Measurements from ENCODE around the gene ITGAV. TPM values are rescaled to one million over a fixed set of nuclear protein-coding genes. Genes with fewer than 3 reads are reported as not detected.

The ITGAV gene
- total and polyA plus RNA-seq, 2 of the 4 experiments (the other 2 are of a cell fraction) = 45.8 to 181 TPM

DNA sequence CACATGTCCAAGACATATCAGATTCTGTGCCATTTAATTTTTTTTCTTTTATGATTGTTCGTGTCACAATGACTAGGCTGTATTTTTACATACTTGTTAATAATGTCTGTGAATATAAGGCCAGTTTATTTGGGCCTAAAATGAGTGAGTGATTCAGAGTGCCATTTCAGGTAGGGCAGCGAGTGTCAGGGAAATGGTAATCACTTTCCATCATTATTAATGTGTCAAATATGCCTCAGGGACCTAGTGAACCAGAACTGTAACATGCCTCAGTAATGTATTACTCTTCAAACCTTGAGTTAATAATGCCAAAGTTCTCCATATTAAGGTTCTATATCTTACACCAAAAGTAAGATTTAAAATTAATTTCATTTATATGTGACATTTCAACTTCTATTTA lies 112.6 kb downstream of the ITGAV start:
- H2BK20ac ChIP-seq (ENCODE audit: low read depth, low read length) = no peak overlapping the region
- no peak overlapping the region for H2BK15ac ChIP-seq (ENCODE audit: low read depth, low read length)
- no peak overlapping the region for H3K4me2 ChIP-seq (ENCODE audit: low read depth, low read length)
- H3K4me3 ChIP-seq (ENCODE audit: insufficient read depth, low read depth, low read length) = no peak overlapping the region
- no peak overlapping the region for H3K27ac ChIP-seq (ENCODE audit: insufficient read depth, low read length)
- DNase-seq (no peak), ATAC-seq (ENCODE audit: low read depth) (no peak)
- H3K9ac ChIP-seq (ENCODE audit: low read depth, low read length) = no peak overlapping the region
- H3K23ac ChIP-seq (ENCODE audit: low read depth, low read length) = no peak overlapping the region
- H3K18ac ChIP-seq (ENCODE audit: low read depth, low read length) = no peak overlapping the region
- intact Hi-C loops (cut with micrococcal nuclease) = no loop called here
- WGBS, 2 experiments (ENCODE audit: extremely low coverage in 2 of 2, insufficient read length in 1 of 2) = no CpG with 5 or more reads among the region's 2 CpGs
- H2BK5ac ChIP-seq (ENCODE audit: low read depth, low read length, poor library complexity, severe bottlenecking) = no peak overlapping the region
- dilution Hi-C loops (cut with HindIII; ENCODE audit: low sequenced_read_pairs, unreplicated experiment) = no loop called here
- H3K56ac ChIP-seq (ENCODE audit: extremely low read depth, insufficient read depth, low read length) = no peak overlapping the region
- H4K91ac ChIP-seq (ENCODE audit: insufficient read depth, low read depth, low read length) = no peak overlapping the region
- no peak overlapping the region for H2AK9ac ChIP-seq (replicated peaks; ENCODE audit: low read depth, low read length, poor library complexity)
- CTCF ChIA-PET = no interaction called here
- H4K8ac ChIP-seq (ENCODE audit: low read depth in 2 of 2, low read length in 2 of 2) = no peak overlapping the region
- H3K14ac ChIP-seq (replicated peaks; ENCODE audit: low read depth, low read length) = no peak overlapping the region
- in situ Hi-C loops (cut with MboI; ENCODE audit: low sequenced_read_pairs) = no loop called here
- no peaks in the 10 kb centered on the region; a peak in 1 of 4 replicates for H3K79me1 ChIP-seq (ENCODE audit: low read depth in 1 of 2, low read length in 2 of 2)
- POLR2A ChIA-PET (ENCODE audit: unreplicated experiment) = no interaction called here
- no peak overlapping the region for H2AK5ac ChIP-seq (ENCODE audit: low read depth, low read length)
- no peaks in the 10 kb centered on the region for H3K4me1 ChIP-seq (ENCODE audit: control insufficient read depth, insufficient read depth, low read length)
- no peak for TF ChIP-seq MAZ (IDR thresholded peaks at IDR 0.05; ENCODE audit: borderline replicate concordance, low read depth, low read length)
- no peak for TF ChIP-seq POLR2A (IDR thresholded peaks at IDR 0.05; ENCODE audit: low read depth, low read length)
- TF ChIP-seq, protein P1, sequence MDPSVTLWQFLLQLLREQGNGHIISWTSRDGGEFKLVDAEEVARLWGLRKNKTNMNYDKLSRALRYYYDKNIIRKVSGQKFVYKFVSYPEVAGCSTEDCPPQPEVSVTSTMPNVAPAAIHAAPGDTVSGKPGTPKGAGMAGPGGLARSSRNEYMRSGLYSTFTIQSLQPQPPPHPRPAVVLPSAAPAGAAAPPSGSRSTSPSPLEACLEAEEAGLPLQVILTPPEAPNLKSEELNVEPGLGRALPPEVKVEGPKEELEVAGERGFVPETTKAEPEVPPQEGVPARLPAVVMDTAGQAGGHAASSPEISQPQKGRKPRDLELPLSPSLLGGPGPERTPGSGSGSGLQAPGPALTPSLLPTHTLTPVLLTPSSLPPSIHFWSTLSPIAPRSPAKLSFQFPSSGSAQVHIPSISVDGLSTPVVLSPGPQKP (IDR thresholded peaks at IDR 0.05; ENCODE audit: borderline replicate concordance, low read depth, low read length) = no peak
- TF ChIP-seq MAFK (IDR thresholded peaks at IDR 0.05; ENCODE audit: low read depth, low read length) = no peak
- TF ChIP-seq RFX5 (IDR thresholded peaks at IDR 0.05; ENCODE audit: low read depth, low read length) = no peak
- TF ChIP-seq CEBPB (IDR thresholded peaks at IDR 0.05; ENCODE audit: low read depth, low read length) = no peak
- TF ChIP-seq RCOR1 (IDR thresholded peaks at IDR 0.05; ENCODE audit: insufficient replicate concordance, low read length) = no peak
- no peak for TF ChIP-seq SMC3 (IDR thresholded peaks at IDR 0.05; ENCODE audit: low read depth, low read length)
- no peak for TF ChIP-seq MXI1 (IDR thresholded peaks at IDR 0.05; ENCODE audit: borderline replicate concordance, low read depth, low read length)
- TF ChIP-seq RAD21 (IDR thresholded peaks at IDR 0.05; ENCODE audit: low read length) = no peak
- TF ChIP-seq NFE2L2 (IDR thresholded peaks at IDR 0.05; ENCODE audit: low read depth, low read length) = no peak; the same call in 1 of the 2 replicates
- TF ChIP-seq, protein P2, sequence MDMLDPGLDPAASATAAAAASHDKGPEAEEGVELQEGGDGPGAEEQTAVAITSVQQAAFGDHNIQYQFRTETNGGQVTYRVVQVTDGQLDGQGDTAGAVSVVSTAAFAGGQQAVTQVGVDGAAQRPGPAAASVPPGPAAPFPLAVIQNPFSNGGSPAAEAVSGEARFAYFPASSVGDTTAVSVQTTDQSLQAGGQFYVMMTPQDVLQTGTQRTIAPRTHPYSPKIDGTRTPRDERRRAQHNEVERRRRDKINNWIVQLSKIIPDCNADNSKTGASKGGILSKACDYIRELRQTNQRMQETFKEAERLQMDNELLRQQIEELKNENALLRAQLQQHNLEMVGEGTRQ (IDR thresholded peaks at IDR 0.05; ENCODE audit: low read depth, low read length) = no peak
- TF ChIP-seq, protein P3, sequence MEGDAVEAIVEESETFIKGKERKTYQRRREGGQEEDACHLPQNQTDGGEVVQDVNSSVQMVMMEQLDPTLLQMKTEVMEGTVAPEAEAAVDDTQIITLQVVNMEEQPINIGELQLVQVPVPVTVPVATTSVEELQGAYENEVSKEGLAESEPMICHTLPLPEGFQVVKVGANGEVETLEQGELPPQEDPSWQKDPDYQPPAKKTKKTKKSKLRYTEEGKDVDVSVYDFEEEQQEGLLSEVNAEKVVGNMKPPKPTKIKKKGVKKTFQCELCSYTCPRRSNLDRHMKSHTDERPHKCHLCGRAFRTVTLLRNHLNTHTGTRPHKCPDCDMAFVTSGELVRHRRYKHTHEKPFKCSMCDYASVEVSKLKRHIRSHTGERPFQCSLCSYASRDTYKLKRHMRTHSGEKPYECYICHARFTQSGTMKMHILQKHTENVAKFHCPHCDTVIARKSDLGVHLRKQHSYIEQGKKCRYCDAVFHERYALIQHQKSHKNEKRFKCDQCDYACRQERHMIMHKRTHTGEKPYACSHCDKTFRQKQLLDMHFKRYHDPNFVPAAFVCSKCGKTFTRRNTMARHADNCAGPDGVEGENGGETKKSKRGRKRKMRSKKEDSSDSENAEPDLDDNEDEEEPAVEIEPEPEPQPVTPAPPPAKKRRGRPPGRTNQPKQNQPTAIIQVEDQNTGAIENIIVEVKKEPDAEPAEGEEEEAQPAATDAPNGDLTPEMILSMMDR (conservative IDR thresholded peaks at IDR 0.05; ENCODE audit: low read depth, low read length) = no peak
- no peak for TF ChIP-seq FOS (IDR thresholded peaks at IDR 0.05; ENCODE audit: low read depth, low read length)
- TF ChIP-seq BHLHE40 (IDR thresholded peaks at IDR 0.05; ENCODE audit: low read depth, low read length) = no peak
- no peak for TF ChIP-seq CHD1 (IDR thresholded peaks at IDR 0.05; ENCODE audit: low read depth, low read length)
- H4K5ac ChIP-seq (ENCODE audit: low read depth, low read length) = no peak overlapping the region
- no peak overlapping the region for H3K4ac ChIP-seq (ENCODE audit: low read depth, low read length)
- no peaks in the 10 kb centered on the region for H3K36me3 ChIP-seq (ENCODE audit: control insufficient read depth, insufficient read depth, low read length)
- H4K20me1 ChIP-seq (ENCODE audit: insufficient read depth, low read length) = no peaks in the 10 kb centered on the region
- no peaks in the 10 kb centered on the region; the same call in 1 of the 2 replicates for H3K9me1 ChIP-seq (ENCODE audit: insufficient read depth, low read length)
- no peaks in the 10 kb centered on the region for H3K9me3 ChIP-seq (ENCODE audit: control insufficient read depth, insufficient read depth, low read length)
- H3K27me3 ChIP-seq (ENCODE audit: control insufficient read depth, insufficient read depth, low read length) = no peaks in the 10 kb centered on the region
- no peak overlapping the region for H2BK120ac ChIP-seq (ENCODE audit: low read depth, low read length)
- BruUV-seq (replicated peaks) = no TSS peak
- no peak overlapping the region for H2AFZ ChIP-seq (replicated peaks; ENCODE audit: low read length, poor library complexity)
